Stimulated activated CD8-positive, alpha-beta memory T cell treated with anti-CD3 and anti-CD28 coated beads, Interleukin-7, amount 100 ng/mL, for 4 hours (primary cell): ENCODE results near the gene PRDM2.

Source experiments
- DNase-seq, 2 donors: peaks; one replicate each; pipeline ENCODE4 v3.0.0-alpha.2; 2020; ENCODE audit warnings: low read depth in 2 of 2

The PRDM2 gene

GRCh38 chr1:13764588-13765332 is 64.8 kb downstream of the PRDM2 start:
- DNase-seq: peak in 1 of 2 donors; percentile 12

GRCh38 chr1:13766592-13767564 is 66.9 kb downstream of the PRDM2 start:
- DNase-seq: no peak

- DNase-seq: no peak
These were observed 69.2 kb downstream of the PRDM2 start for GRCh38 chr1:13769212-13769611.

GRCh38 chr1:13769830-13770229 is 69.8 kb downstream of the PRDM2 start:
- DNase-seq: no peak

GRCh38 chr1:13770743-13771142 is 70.8 kb downstream of the PRDM2 start:
- DNase-seq: no peak

- no peak for DNase-seq
These were observed 71.8 kb downstream of the PRDM2 start for GRCh38 chr1:13771745-13772144.

GRCh38 chr1:13772271-13772670 is 72.3 kb downstream of the PRDM2 start:
- no peak for DNase-seq

GRCh38 chr1:13774121-13774520 is 74.1 kb downstream of the PRDM2 start:
- DNase-seq: no peak

GRCh38 chr1:13775459-13775858 is 75.5 kb downstream of the PRDM2 start:
- DNase-seq: no peak

GRCh38 chr1:13775916-13776315 is 75.9 kb downstream of the PRDM2 start:
- DNase-seq: no peak

GRCh38 chr1:13778431-13778830 is 78.4 kb downstream of the PRDM2 start:
- no peak for DNase-seq

- no peak for DNase-seq
These were observed 79.9 kb downstream of the PRDM2 start for GRCh38 chr1:13779930-13780329.

GRCh38 chr1:13780780-13781179 is 80.8 kb downstream of the PRDM2 start:
- no peak for DNase-seq

GRCh38 chr1:13781228-13781627 is 81.2 kb downstream of the PRDM2 start:
- no peak for DNase-seq

- no peak for DNase-seq
These were observed 82.1 kb downstream of the PRDM2 start for GRCh38 chr1:13781907-13782633.

GRCh38 chr1:13782634-13783360 is 82.8 kb downstream of the PRDM2 start:
- DNase-seq: no peak

- DNase-seq: no peak
These were observed 83.6 kb downstream of the PRDM2 start for GRCh38 chr1:13783551-13783950.

GRCh38 chr1:13784971-13785370 is 85.0 kb downstream of the PRDM2 start:
- no peak for DNase-seq

- no peak for DNase-seq
These were observed 86.6 kb downstream of the PRDM2 start for GRCh38 chr1:13786541-13786940.

- no peak for DNase-seq
These were observed 88.8 kb downstream of the PRDM2 start for GRCh38 chr1:13788795-13789194.

GRCh38 chr1:13790290-13791030 is 90.5 kb downstream of the PRDM2 start:
- DNase-seq: no peak
